ENCODE measurements around the gene DNMT3L.
"Not testable (repeated sequence)": the region's sequence is repeated elsewhere in the genome, so short reads cannot be mapped to it uniquely, and the experiment has no call there.

Gene DNMT3L

GRCh38 chr21:44285138-44285992, 23.7 kb upstream of the DNMT3L start, which contains the start of gene AIRE:
TSS of gene AIRE (plus strand) at chr21:44285876. CDS start at chr21:44286007, 131 bp downstream.
- TF ChIP-seq, protein P1, sequence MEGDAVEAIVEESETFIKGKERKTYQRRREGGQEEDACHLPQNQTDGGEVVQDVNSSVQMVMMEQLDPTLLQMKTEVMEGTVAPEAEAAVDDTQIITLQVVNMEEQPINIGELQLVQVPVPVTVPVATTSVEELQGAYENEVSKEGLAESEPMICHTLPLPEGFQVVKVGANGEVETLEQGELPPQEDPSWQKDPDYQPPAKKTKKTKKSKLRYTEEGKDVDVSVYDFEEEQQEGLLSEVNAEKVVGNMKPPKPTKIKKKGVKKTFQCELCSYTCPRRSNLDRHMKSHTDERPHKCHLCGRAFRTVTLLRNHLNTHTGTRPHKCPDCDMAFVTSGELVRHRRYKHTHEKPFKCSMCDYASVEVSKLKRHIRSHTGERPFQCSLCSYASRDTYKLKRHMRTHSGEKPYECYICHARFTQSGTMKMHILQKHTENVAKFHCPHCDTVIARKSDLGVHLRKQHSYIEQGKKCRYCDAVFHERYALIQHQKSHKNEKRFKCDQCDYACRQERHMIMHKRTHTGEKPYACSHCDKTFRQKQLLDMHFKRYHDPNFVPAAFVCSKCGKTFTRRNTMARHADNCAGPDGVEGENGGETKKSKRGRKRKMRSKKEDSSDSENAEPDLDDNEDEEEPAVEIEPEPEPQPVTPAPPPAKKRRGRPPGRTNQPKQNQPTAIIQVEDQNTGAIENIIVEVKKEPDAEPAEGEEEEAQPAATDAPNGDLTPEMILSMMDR (IDR thresholded peaks at IDR 0.05; ENCODE audit: low read depth, low read length), result no peak
- H3K27ac ChIP-seq, result peak within 1 kb of the TSS; percentile 79
- no peaks in the 10 kb centered on the region for H3K9me3 ChIP-seq (ENCODE audit: severe bottlenecking)
- H3K4me3 ChIP-seq (ENCODE audit: low read depth, low read length), result no peak within 1 kb of the TSS
- no peaks in the 10 kb centered on the region for H3K36me3 ChIP-seq
- DNase-seq, result no peak
- no peaks in the 10 kb centered on the region for H3K27me3 ChIP-seq (ENCODE audit: insufficient read depth, low read depth, severe bottlenecking)

DNA sequence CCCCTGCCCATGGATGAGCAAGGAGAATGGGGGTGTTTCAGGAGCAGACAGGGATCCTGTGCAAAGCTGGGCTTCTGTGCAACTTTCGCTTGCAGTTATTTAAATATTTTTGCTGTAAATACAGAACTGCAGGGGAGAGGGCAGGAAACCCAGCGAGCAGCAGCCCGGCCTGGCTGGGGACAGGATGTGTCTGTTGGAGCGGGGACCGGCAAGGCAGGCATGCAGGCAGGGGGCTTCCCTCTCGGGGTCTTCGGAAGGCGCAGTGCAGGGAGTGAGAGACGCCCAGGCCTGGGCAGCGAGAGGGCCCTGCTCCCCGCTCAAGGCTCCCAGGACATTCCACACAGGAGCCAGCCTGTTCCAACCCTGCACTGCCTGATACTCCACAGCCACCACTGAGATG, 22.3 kb upstream of the DNMT3L start:
- no peaks in the 10 kb centered on the region for H3K27me3 ChIP-seq (ENCODE audit: insufficient read depth, low read depth, severe bottlenecking)
- H3K9me3 ChIP-seq (ENCODE audit: severe bottlenecking), result no peaks in the 10 kb centered on the region
- TF ChIP-seq, protein P1 (IDR thresholded peaks at IDR 0.05; ENCODE audit: low read depth, low read length), result no peak
- no peaks in the 10 kb centered on the region for H3K36me3 ChIP-seq
- no peak for DNase-seq
- no peak overlapping the region for H3K4me3 ChIP-seq (ENCODE audit: low read depth, low read length)
- peak overlapping the region; percentile 79 for H3K27ac ChIP-seq

- not testable (repeated sequence) for H3K4me3 ChIP-seq (ENCODE audit: low read depth, low read length); H3K27me3 ChIP-seq (ENCODE audit: insufficient read depth, low read depth, severe bottlenecking); H3K36me3 ChIP-seq; H3K9me3 ChIP-seq (ENCODE audit: severe bottlenecking)
- peak; percentile 76 for DNase-seq
- peak overlapping the region; percentile 79 for H3K27ac ChIP-seq
Observed at GRCh38 chr21:44283211-44283785, 21.6 kb upstream of the DNMT3L start.

DNA sequence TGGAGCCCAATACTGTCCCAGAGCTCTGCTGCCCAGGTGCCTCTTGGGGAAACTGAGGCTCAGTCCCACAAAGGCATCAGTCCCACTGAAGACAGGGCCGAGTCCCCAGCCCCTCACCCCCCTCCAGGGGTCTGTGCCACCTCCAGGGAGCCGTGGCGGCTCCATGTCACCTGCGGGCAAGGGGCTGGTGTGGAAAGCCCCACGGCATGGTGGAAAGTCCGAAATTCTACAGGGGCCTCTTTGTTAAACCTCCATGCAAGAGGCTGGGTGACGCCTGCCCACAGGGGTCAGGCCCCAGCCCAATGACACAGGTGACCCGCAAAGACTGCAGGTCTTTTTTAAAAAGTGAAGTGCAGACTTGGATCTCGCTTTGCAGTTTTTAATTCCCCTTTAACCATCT, 20.7 kb upstream of the DNMT3L start:
- no peaks in the 10 kb centered on the region for H3K9me3 ChIP-seq (ENCODE audit: severe bottlenecking)
- H3K36me3 ChIP-seq, result no peaks in the 10 kb centered on the region
- H3K4me3 ChIP-seq (ENCODE audit: low read depth, low read length), result no peak overlapping the region
- TF ChIP-seq, protein P1 (IDR thresholded peaks at IDR 0.05; ENCODE audit: low read depth, low read length), result no peak
- DNase-seq, result no peak
- no peaks in the 10 kb centered on the region for H3K27me3 ChIP-seq (ENCODE audit: insufficient read depth, low read depth, severe bottlenecking)
- H3K27ac ChIP-seq, result peak overlapping the region; percentile 79

DNA sequence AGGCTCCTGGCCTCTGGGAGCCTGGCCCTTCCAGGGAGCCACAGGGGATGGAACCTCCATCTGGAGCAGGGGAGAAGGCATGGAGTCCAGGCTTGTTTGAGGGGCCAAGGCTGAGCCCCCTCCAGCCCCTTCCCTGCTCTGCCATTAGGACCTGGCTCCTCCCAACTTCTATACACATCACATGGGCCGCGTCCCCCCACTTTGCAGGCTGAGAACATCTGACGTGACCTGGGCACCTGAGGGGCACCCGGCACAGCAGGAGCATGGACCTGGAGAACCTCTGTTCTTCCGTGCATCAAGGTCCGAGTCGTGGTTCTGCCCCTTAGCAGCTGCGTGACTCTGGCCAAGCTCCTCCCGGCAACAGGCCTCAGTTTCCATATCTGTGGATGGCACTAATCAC, 20.1 kb upstream of the DNMT3L start:
- H3K9me3 ChIP-seq (ENCODE audit: severe bottlenecking), result no peaks in the 10 kb centered on the region
- no peaks in the 10 kb centered on the region for H3K27me3 ChIP-seq (ENCODE audit: insufficient read depth, low read depth, severe bottlenecking)
- no peak overlapping the region for H3K4me3 ChIP-seq (ENCODE audit: low read depth, low read length)
- peak overlapping the region; percentile 79 for H3K27ac ChIP-seq
- TF ChIP-seq, protein P1 (IDR thresholded peaks at IDR 0.05; ENCODE audit: low read depth, low read length), result no peak
- no peaks in the 10 kb centered on the region for H3K36me3 ChIP-seq
- DNase-seq, result no peak

- Histone ChIP-seq H3K27ac (no peak overlapping the region), H3K4me3 (ENCODE audit: low read depth, low read length) (no peak overlapping the region), H3K9me3 (ENCODE audit: severe bottlenecking) (peaks cover 4% of the 10 kb centered on the region), H3K27me3 (ENCODE audit: insufficient read depth, low read depth, severe bottlenecking) (no peaks in the 10 kb centered on the region), H3K36me3 (no peaks in the 10 kb centered on the region)
- TF ChIP-seq, protein P1 (IDR thresholded peaks at IDR 0.05; ENCODE audit: low read depth, low read length), result no peak
- DNase-seq, result no peak
Observed at GRCh38 chr21:44279354-44280260, 17.9 kb upstream of the DNMT3L start.
